HPDE6-E6E7 (cell line): ENCODE measurements around the gene RRAS2.
"Not testable (repeated sequence)": the region's sequence is repeated elsewhere in the genome, so short reads cannot be mapped to it uniquely, and the experiment has no call there.

ENCODE experiments used
- DNase-seq: peaks from one replicate; pipeline ENCODE4 v3.0.0; 2011; ENCODE audit warnings: missing footprints; ENCODE audit errors: extremely low spot score

RRAS2 gene

GRCh38 chr11:14358729-14359439, at the start of gene RRAS2:
TSS of gene RRAS2 (minus strand) at chr11:14359183. CDS start at chr11:14358870, 313 bp downstream.
- peak; percentile 75 for DNase-seq

GRCh38 chr11:14408612-14409011, 49.6 kb upstream of the RRAS2 start:
- no peak for DNase-seq

- not testable (repeated sequence) for DNase-seq
Measured at GRCh38 chr11:14406116-14406515, 47.1 kb upstream of the RRAS2 start.

- not testable (repeated sequence) for DNase-seq
Measured at GRCh38 chr11:14403528-14403927, 44.5 kb upstream of the RRAS2 start.

GRCh38 chr11:14399087-14399486, 40.1 kb upstream of the RRAS2 start:
- no peak for DNase-seq

GRCh38 chr11:14396273-14396672, 37.3 kb upstream of the RRAS2 start:
- DNase-seq, result no peak

GRCh38 chr11:14393889-14394288, 34.9 kb upstream of the RRAS2 start:
- DNase-seq, result no peak

- no peak for DNase-seq
Measured at GRCh38 chr11:14393129-14393528, 34.1 kb upstream of the RRAS2 start.

- no peak for DNase-seq
Measured at GRCh38 chr11:14390669-14391068, 31.7 kb upstream of the RRAS2 start.

- no peak for DNase-seq
Measured at GRCh38 chr11:14388352-14388751, 29.4 kb upstream of the RRAS2 start.

- DNase-seq, result no peak
Measured at GRCh38 chr11:14386895-14387480, 28.0 kb upstream of the RRAS2 start.

GRCh38 chr11:14386081-14386480, 27.1 kb upstream of the RRAS2 start:
- DNase-seq, result no peak

- DNase-seq, result no peak
Measured at GRCh38 chr11:14384338-14384737, 25.4 kb upstream of the RRAS2 start.

- no peak for DNase-seq
Measured at GRCh38 chr11:14381968-14382367, 23.0 kb upstream of the RRAS2 start.

- peak; percentile 56 for DNase-seq
Measured at GRCh38 chr11:14380947-14381561, 22.1 kb upstream of the RRAS2 start.

GRCh38 chr11:14380125-14380936, 21.3 kb upstream of the RRAS2 start:
- DNase-seq, result no peak

GRCh38 chr11:14378171-14378570, 19.2 kb upstream of the RRAS2 start:
- no peak for DNase-seq

GRCh38 chr11:14376920-14377319, 17.9 kb upstream of the RRAS2 start:
- DNase-seq, result no peak

- no peak for DNase-seq
Measured at GRCh38 chr11:14374922-14375830, 16.2 kb upstream of the RRAS2 start.

- DNase-seq, result no peak
Measured at GRCh38 chr11:14373941-14374646, 15.1 kb upstream of the RRAS2 start.

- no peak for DNase-seq
Measured at GRCh38 chr11:14372011-14372410, 13.0 kb upstream of the RRAS2 start.
